Activated B cell treated with CpG ODN at 0.5 μM for 24 hours (primary cell): ENCODE measurements around the gene SMURF1. TPM values are rescaled to one million over a fixed set of nuclear protein-coding genes. Genes with fewer than 3 reads are reported as not detected.
"Not testable (repeated sequence)": the region's sequence is repeated elsewhere in the genome, so short reads cannot be mapped to it uniquely, and the experiment has no call there.

Experiments
- ATAC-seq: fragments of 200-7000 bp; cut with Tn5 transposase; one replicate; pipeline ENCODE4 v1.10.0; 2021; ENCODE audit warnings: low read depth, mild to moderate bottlenecking, moderate library complexity
- CTCF ChIA-PET: fragments of 350-600 bp; sonication (Branson Sonifier 250); formaldehyde crosslinking; loops from one replicate; lab custom pipeline; 2021; ENCODE audit warnings: antibody characterized with exemption; lab: Charles Lee
- POLR2A ChIA-PET: fragments of 350-600 bp; sonication (Branson Sonifier 250); formaldehyde crosslinking; loops from one replicate; lab custom pipeline; 2021; ENCODE audit warnings: antibody characterized with exemption; lab: Charles Lee
- DNase-seq: peaks from one replicate; pipeline ENCODE4 v3.0.0; 2022
- H3K27ac Mint-ChIP-seq: one replicate; pipeline ENCODE4 v1.8.0; 2020; ENCODE audit warnings: mixed read lengths
- H3K27me3 Mint-ChIP-seq: one replicate; pipeline ENCODE4 v1.8.0; 2021; ENCODE audit warnings: mixed read lengths
- H3K36me3 Mint-ChIP-seq: one replicate; pipeline ENCODE4 v1.8.0; 2021; ENCODE audit warnings: low read depth, mixed read lengths
- H3K4me1 Mint-ChIP-seq: one replicate; pipeline ENCODE4 v1.8.0; 2021; ENCODE audit warnings: mixed read lengths
- H3K4me3 Mint-ChIP-seq: one replicate; pipeline ENCODE4 v1.8.0; 2020; ENCODE audit warnings: mild to moderate bottlenecking, mixed read lengths
- H3K9me3 Mint-ChIP-seq: one replicate; pipeline ENCODE4 v1.8.0; 2020; ENCODE audit warnings: mixed read lengths
- CTCF ChIP-seq: fragments of 200-600 bp; IDR thresholded peaks from one replicate; pipeline ENCODE4 v1.8.0; 2022; ENCODE audit warnings: antibody characterized with exemption, mild to moderate bottlenecking
- intact Hi-C: fragments of 100-400 bp; cut with micrococcal nuclease; formaldehyde crosslinking; loops from one replicate; pipeline ENCODE4 v1.15.1; 2024
- total RNA-seq: library from RNA; stranded (reverse); gene quantifications from 2 replicates; pipeline ENCODE4 v1.2.3, GENCODE V29; 2022

Gene SMURF1
- total RNA-seq, 1 donor from 2014 or later, result 23.1 TPM

GRCh38 chr7:99061001-99061776, 82.7 kb downstream of the SMURF1 start:
- DNase-seq, result no peak
- ChIA-PET CTCF (no interaction called here), POLR2A (no interaction called here)
- Mint-ChIP-seq H3K4me1 (peaks cover 13% of the 10 kb centered on the region), H3K27me3 (no peaks in the 10 kb centered on the region), H3K4me3 (no peak overlapping the region), H3K9me3 (no peaks in the 10 kb centered on the region), H3K36me3 (peaks cover 23% of the 10 kb centered on the region), H3K27ac (no peak overlapping the region)
- TF ChIP-seq CTCF, result no peak
- no peak for ATAC-seq
- intact Hi-C loops, result no loop called here

- no peaks in the 10 kb centered on the region for H3K27me3 Mint-ChIP-seq
- ATAC-seq (no peak), DNase-seq (no peak)
- ChIA-PET POLR2A (no interaction called here), CTCF (no interaction called here)
- H3K4me3 Mint-ChIP-seq, result no peak overlapping the region
- H3K36me3 Mint-ChIP-seq, result peaks cover 72% of the 10 kb centered on the region
- no peaks in the 10 kb centered on the region for H3K9me3 Mint-ChIP-seq
- no peaks in the 10 kb centered on the region for H3K4me1 Mint-ChIP-seq
- intact Hi-C loops, result no loop called here
- H3K27ac Mint-ChIP-seq, result no peak overlapping the region
- no peak for TF ChIP-seq CTCF
Measured at GRCh38 chr7:99054781-99055180, 89.1 kb downstream of the SMURF1 start.

GRCh38 chr7:99050971-99051370, 92.9 kb downstream of the SMURF1 start:
- Mint-ChIP-seq H3K27ac (no peak overlapping the region), H3K4me1 (no peaks in the 10 kb centered on the region), H3K36me3 (peaks cover 92% of the 10 kb centered on the region), H3K27me3 (no peaks in the 10 kb centered on the region), H3K9me3 (no peaks in the 10 kb centered on the region), H3K4me3 (no peak overlapping the region)
- intact Hi-C loops, result no loop called here
- ATAC-seq (no peak), DNase-seq (no peak)
- no peak for TF ChIP-seq CTCF
- ChIA-PET CTCF (no interaction called here), POLR2A (no interaction called here)

GRCh38 chr7:99047526-99048077, 96.3 kb downstream of the SMURF1 start:
- TF ChIP-seq CTCF, result no peak

GRCh38 chr7:99046722-99047121, 97.2 kb downstream of the SMURF1 start:
- Mint-ChIP-seq H3K27ac (no peak overlapping the region), H3K4me3 (no peak overlapping the region), H3K36me3 (peaks cover 92% of the 10 kb centered on the region), H3K27me3 (no peaks in the 10 kb centered on the region), H3K4me1 (no peaks in the 10 kb centered on the region), H3K9me3 (no peaks in the 10 kb centered on the region)
- no peak for DNase-seq
- ChIA-PET CTCF (no interaction called here), POLR2A (no interaction called here)
- no peak for ATAC-seq
- no peak for TF ChIP-seq CTCF
- intact Hi-C loops, result no loop called here

More at GRCh38 chr7:99047526-99048077, 96.3 kb downstream of the SMURF1 start:
- H3K36me3 Mint-ChIP-seq, result peaks cover 92% of the 10 kb centered on the region
- DNase-seq (no peak), ATAC-seq (no peak)
- no peak overlapping the region for H3K4me3 Mint-ChIP-seq
- POLR2A ChIA-PET, result no interaction called here
- intact Hi-C loops, result no loop called here
- no peaks in the 10 kb centered on the region for H3K4me1 Mint-ChIP-seq
- no peak overlapping the region for H3K27ac Mint-ChIP-seq
- CTCF ChIA-PET, result no interaction called here
- no peaks in the 10 kb centered on the region for H3K9me3 Mint-ChIP-seq
- H3K27me3 Mint-ChIP-seq, result no peaks in the 10 kb centered on the region

GRCh38 chr7:99046262-99046661, 97.6 kb downstream of the SMURF1 start:
- H3K4me1 Mint-ChIP-seq, H3K27me3 Mint-ChIP-seq, H3K9me3 Mint-ChIP-seq, H3K4me3 Mint-ChIP-seq, intact Hi-C loops, H3K27ac Mint-ChIP-seq, CTCF ChIA-PET, ATAC-seq, DNase-seq, POLR2A ChIA-PET: not testable (repeated sequence)
- peaks cover 92% of the 10 kb centered on the region for H3K36me3 Mint-ChIP-seq

- H3K27ac Mint-ChIP-seq, DNase-seq, CTCF ChIA-PET, H3K27me3 Mint-ChIP-seq, H3K4me1 Mint-ChIP-seq, H3K4me3 Mint-ChIP-seq, H3K9me3 Mint-ChIP-seq, ATAC-seq, intact Hi-C loops: not testable (repeated sequence)
- POLR2A ChIA-PET, result interaction anchor here (0.5 to 0.6 kb wide), 2 partner anchors 225 to 301 kb away, joined by 4 to 10 read pairs; no protein-coding TSS in a partner anchor
- H3K36me3 Mint-ChIP-seq, result peaks cover 88% of the 10 kb centered on the region
Measured at GRCh38 chr7:99044858-99045257, 99.0 kb downstream of the SMURF1 start.
